Neural crest cell (in vitro differentiated cells): Measurements from ENCODE around the gene TMX3. TPM values are rescaled to one million over a fixed set of nuclear protein-coding genes. Genes with fewer than 3 reads are reported as not detected.
A peak's percentile ranks its signal among the peaks of the same experiment; 100 is the strongest.

Source experiments
- DNase-seq: peaks from one replicate; pipeline ENCODE4 v3.0.0; 2021; ENCODE audit warnings: low read depth, mixed read lengths, low spot score
- H3K27ac Mint-ChIP-seq: one replicate; pipeline ENCODE4 v1.8.0; 2021; ENCODE audit warnings: mild to moderate bottlenecking, mixed read lengths; ENCODE audit not compliant: unreplicated experiment
- H3K27me3 Mint-ChIP-seq: 2 replicates; pipeline ENCODE4 v1.8.0; 2021; ENCODE audit warnings: low read depth, mild to moderate bottlenecking, mixed read lengths
- H3K36me3 Mint-ChIP-seq: 2 replicates; pipeline ENCODE4 v1.8.0; 2021; ENCODE audit warnings: low read depth, mild to moderate bottlenecking, mixed read lengths
- H3K4me1 Mint-ChIP-seq: 2 replicates; pipeline ENCODE4 v1.8.0; 2021; ENCODE audit warnings: mixed read lengths
- H3K4me3 Mint-ChIP-seq: one replicate; pipeline ENCODE4 v1.8.0; 2021; ENCODE audit warnings: mild to moderate bottlenecking, mixed read lengths
- H3K9me3 Mint-ChIP-seq: 2 replicates; pipeline ENCODE4 v1.8.0; 2021; ENCODE audit warnings: mixed read lengths
- CTCF ChIP-seq: fragments of 200-600 bp; sonication (generic); conservative IDR thresholded peaks from 2 replicates; pipeline ENCODE4 v1.5.0; 2021; ENCODE audit warnings: antibody characterized with exemption, mild to moderate bottlenecking
- total RNA-seq: library from RNA; stranded (reverse); gene quantifications from 2 replicates; pipeline ENCODE4 v1.2.1, GENCODE V29; 2021

TMX3 gene
- total RNA-seq, 1 donor from 2014 or later = 47.5 TPM

GRCh38 chr18:68742206-68742605 is 27.3 kb upstream of the TMX3 start:
- H3K4me1 Mint-ChIP-seq = no peaks in the 10 kb centered on the region
- H3K9me3 Mint-ChIP-seq = no peaks in the 10 kb centered on the region
- no peak overlapping the region for H3K4me3 Mint-ChIP-seq
- TF ChIP-seq CTCF = no peak
- H3K27ac Mint-ChIP-seq = no peak overlapping the region
- peaks cover 3% of the 10 kb centered on the region for H3K36me3 Mint-ChIP-seq
- H3K27me3 Mint-ChIP-seq = no peaks in the 10 kb centered on the region
- DNase-seq = no peak

- no peaks in the 10 kb centered on the region for H3K9me3 Mint-ChIP-seq
- no peak overlapping the region for H3K27ac Mint-ChIP-seq
- DNase-seq = no peak
- no peak for TF ChIP-seq CTCF
- peaks cover 3% of the 10 kb centered on the region for H3K36me3 Mint-ChIP-seq
- H3K4me3 Mint-ChIP-seq = no peak overlapping the region
- no peaks in the 10 kb centered on the region for H3K27me3 Mint-ChIP-seq
- no peaks in the 10 kb centered on the region for H3K4me1 Mint-ChIP-seq
These were observed 26.1 kb upstream of the TMX3 start for GRCh38 chr18:68740966-68741365.

GRCh38 chr18:68739462-68739861 is 24.6 kb upstream of the TMX3 start:
- no peak overlapping the region for H3K27ac Mint-ChIP-seq
- TF ChIP-seq CTCF = no peak
- no peaks in the 10 kb centered on the region for H3K27me3 Mint-ChIP-seq
- no peaks in the 10 kb centered on the region for H3K9me3 Mint-ChIP-seq
- no peak overlapping the region for H3K4me3 Mint-ChIP-seq
- no peak for DNase-seq
- H3K4me1 Mint-ChIP-seq = no peaks in the 10 kb centered on the region
- no peaks in the 10 kb centered on the region for H3K36me3 Mint-ChIP-seq

GRCh38 chr18:68738564-68738963 is 23.7 kb upstream of the TMX3 start:
- Mint-ChIP-seq H3K9me3 (no peaks in the 10 kb centered on the region), H3K27ac (no peak overlapping the region), H3K27me3 (no peaks in the 10 kb centered on the region), H3K4me1 (no peaks in the 10 kb centered on the region), H3K4me3 (no peak overlapping the region), H3K36me3 (no peaks in the 10 kb centered on the region)
- TF ChIP-seq CTCF = no peak
- DNase-seq = no peak

- TF ChIP-seq CTCF = peak; percentile 76
- H3K4me3 Mint-ChIP-seq = no peak overlapping the region
- H3K4me1 Mint-ChIP-seq = no peaks in the 10 kb centered on the region
- no peak overlapping the region for H3K27ac Mint-ChIP-seq
- no peaks in the 10 kb centered on the region for H3K27me3 Mint-ChIP-seq
- no peak for DNase-seq
- H3K9me3 Mint-ChIP-seq = peaks cover 2% of the 10 kb centered on the region
- no peaks in the 10 kb centered on the region for H3K36me3 Mint-ChIP-seq
These were observed 20.8 kb upstream of the TMX3 start for GRCh38 chr18:68735483-68736343.
